ENCODE results near the gene RB1.

Gene RB1

GRCh38 chr13:48457578-48458242, 154.2 kb downstream of the RB1 start:
- DNase-seq = no peak

- no peak for DNase-seq
Observed at GRCh38 chr13:48475230-48475629, 171.7 kb downstream of the RB1 start.

- DNase-seq = peak; percentile 50 to 53
Observed at GRCh38 chr13:48476215-48476614, 172.7 kb downstream of the RB1 start.

GRCh38 chr13:48476686-48477085, 173.1 kb downstream of the RB1 start:
- no peak for DNase-seq

- DNase-seq = peak in 1 of 2 donors; percentile 59
Observed at GRCh38 chr13:48477191-48477855, 173.8 kb downstream of the RB1 start.

GRCh38 chr13:48478391-48478790, 174.8 kb downstream of the RB1 start:
- peak; percentile 48 to 64 for DNase-seq

- no peak for DNase-seq
Observed at GRCh38 chr13:48483575-48483974, 180.0 kb downstream of the RB1 start.

- no peak for DNase-seq
Observed at GRCh38 chr13:48485432-48485831, 181.9 kb downstream of the RB1 start.

- no peak for DNase-seq
Observed at GRCh38 chr13:48486362-48486761, 182.8 kb downstream of the RB1 start.

GRCh38 chr13:48486836-48487235, 183.3 kb downstream of the RB1 start:
- no peak for DNase-seq

GRCh38 chr13:48487968-48488367, 184.4 kb downstream of the RB1 start:
- no peak for DNase-seq

- no peak for DNase-seq
Observed at GRCh38 chr13:48488995-48489394, 185.4 kb downstream of the RB1 start.

- no peak for DNase-seq
Observed at GRCh38 chr13:48489666-48490065, 186.1 kb downstream of the RB1 start.

- no peak for DNase-seq
Observed at GRCh38 chr13:48490241-48490640, 186.7 kb downstream of the RB1 start.

- DNase-seq = no peak
Observed at GRCh38 chr13:48491423-48492095, 188.0 kb downstream of the RB1 start.

- DNase-seq = peak; percentile 49 to 51
Observed at GRCh38 chr13:48492096-48492440, 188.5 kb downstream of the RB1 start.

- peak; percentile 82 to 85 for DNase-seq
Observed at GRCh38 chr13:48492470-48493065, 189.0 kb downstream of the RB1 start.

- DNase-seq = no peak
Observed at GRCh38 chr13:48493066-48493765, 189.7 kb downstream of the RB1 start.

- DNase-seq = no peak
Observed at GRCh38 chr13:48493851-48494250, 190.3 kb downstream of the RB1 start.

- DNase-seq = no peak
Observed at GRCh38 chr13:48494874-48495273, 191.3 kb downstream of the RB1 start.

GRCh38 chr13:48496271-48497161, 193.0 kb downstream of the RB1 start:
- no peak for DNase-seq

- DNase-seq = no peak
Observed at GRCh38 chr13:48497669-48498068, 194.1 kb downstream of the RB1 start.

All from inflammatory macrophage (primary cell).